GM10266 (cell line): Measurements from ENCODE around the gene MREG.

Experiments used
- DNase-seq: peaks from one replicate; pipeline ENCODE4 v3.0.0; 2012; ENCODE audit errors: extremely low spot score
- TF ChIP-seq, protein P1 (sequence below): IDR thresholded peaks from 2 replicates; pipeline ENCODE4 v1.5.1; 2012; ENCODE audit warnings: mild to moderate bottlenecking, low read depth; ENCODE audit not compliant: control insufficient read depth, insufficient read depth; ENCODE audit errors: missing control alignments

The MREG gene

DNA sequence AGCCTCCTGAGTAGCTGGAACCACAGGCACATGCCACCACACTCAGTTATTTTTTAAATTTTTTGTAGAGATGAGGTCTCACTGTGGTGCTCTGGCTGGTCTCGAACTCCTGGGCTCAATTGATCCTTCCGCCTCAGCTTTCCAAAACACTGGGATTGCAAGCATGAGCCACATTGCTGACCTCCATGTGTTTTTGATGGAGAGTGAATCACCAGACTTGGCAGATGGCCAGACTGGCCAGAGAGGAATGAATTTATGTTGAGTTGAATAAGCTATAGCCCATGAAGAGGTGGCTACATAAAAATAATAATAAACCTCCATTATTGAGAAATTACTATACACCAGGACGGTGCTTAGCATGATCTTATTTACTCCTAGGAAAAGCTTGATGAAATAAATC, 91.5 kb downstream of the MREG start:
- no peak for DNase-seq
- TF ChIP-seq, protein P1, sequence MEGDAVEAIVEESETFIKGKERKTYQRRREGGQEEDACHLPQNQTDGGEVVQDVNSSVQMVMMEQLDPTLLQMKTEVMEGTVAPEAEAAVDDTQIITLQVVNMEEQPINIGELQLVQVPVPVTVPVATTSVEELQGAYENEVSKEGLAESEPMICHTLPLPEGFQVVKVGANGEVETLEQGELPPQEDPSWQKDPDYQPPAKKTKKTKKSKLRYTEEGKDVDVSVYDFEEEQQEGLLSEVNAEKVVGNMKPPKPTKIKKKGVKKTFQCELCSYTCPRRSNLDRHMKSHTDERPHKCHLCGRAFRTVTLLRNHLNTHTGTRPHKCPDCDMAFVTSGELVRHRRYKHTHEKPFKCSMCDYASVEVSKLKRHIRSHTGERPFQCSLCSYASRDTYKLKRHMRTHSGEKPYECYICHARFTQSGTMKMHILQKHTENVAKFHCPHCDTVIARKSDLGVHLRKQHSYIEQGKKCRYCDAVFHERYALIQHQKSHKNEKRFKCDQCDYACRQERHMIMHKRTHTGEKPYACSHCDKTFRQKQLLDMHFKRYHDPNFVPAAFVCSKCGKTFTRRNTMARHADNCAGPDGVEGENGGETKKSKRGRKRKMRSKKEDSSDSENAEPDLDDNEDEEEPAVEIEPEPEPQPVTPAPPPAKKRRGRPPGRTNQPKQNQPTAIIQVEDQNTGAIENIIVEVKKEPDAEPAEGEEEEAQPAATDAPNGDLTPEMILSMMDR = no peak

DNA sequence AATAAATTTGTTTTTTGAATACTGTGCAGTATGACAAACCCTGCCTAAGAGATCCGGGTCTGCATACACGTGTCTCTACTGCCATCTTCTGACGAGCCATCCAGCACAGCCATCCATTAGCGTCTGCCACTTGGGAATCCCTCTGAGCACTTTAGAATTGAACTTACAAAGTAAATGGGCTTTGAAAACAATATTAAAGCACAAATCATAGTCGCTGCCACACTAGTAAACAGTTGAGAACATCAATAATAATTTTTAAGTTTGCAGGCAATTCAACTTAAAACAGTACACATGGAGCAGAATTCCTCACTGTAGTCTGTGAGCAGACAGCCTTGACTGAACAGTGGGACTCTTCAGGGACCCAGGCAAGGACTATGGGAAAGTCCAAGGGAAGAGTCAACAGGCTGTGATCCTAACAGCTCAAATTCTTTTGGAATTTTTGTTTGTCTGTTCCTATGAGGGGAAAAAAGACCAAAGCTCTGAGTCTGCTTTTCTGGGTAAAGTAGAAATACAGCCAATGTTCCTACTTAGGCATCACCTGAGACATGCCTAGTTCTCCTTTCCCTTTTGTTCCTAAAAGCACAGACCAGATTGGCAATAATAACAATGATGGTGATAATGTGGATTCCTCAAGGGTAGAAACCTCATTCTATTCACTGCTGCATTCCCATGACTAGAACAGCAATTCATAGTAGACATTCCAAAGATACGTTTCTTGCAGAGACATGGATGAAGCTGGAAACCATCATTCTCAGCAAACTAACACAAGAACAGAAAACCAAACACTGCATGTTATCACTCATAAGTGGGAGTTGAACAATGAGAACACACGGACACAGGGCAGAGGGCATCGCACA, 92.9 kb downstream of the MREG start:
- peak; percentile 46 for DNase-seq
- TF ChIP-seq, protein P1 = peak; percentile 89

DNA sequence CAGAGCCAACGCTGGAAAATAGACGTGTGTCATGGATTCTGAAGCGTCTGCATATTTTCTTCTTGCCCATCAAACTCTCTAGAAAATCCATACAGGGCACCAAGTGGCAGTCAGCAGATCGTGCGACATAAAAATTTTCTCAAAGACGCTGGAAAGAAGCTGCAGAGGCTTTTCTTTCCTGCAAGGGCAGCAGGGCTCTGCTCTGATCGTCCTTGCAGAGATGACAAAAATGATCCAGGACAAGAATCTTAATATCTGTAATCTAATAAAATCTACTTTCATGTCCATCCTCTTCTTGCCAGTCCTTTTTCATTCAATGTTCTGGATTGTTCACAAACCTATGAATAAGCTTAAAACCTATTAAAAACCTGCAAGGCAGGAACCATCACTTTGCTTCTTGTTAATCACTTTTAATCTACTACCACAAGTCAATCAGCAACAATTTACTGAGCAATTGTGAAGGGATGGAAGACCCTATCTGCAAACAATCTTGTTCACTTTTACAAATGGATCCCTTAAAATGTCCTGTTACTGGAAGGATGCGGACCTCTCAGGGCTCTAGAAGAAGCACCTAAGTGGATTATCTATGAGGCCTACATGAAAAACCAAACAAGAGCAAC, 93.6 kb downstream of the MREG start:
- TF ChIP-seq, protein P1 = no peak
- no peak for DNase-seq

DNA sequence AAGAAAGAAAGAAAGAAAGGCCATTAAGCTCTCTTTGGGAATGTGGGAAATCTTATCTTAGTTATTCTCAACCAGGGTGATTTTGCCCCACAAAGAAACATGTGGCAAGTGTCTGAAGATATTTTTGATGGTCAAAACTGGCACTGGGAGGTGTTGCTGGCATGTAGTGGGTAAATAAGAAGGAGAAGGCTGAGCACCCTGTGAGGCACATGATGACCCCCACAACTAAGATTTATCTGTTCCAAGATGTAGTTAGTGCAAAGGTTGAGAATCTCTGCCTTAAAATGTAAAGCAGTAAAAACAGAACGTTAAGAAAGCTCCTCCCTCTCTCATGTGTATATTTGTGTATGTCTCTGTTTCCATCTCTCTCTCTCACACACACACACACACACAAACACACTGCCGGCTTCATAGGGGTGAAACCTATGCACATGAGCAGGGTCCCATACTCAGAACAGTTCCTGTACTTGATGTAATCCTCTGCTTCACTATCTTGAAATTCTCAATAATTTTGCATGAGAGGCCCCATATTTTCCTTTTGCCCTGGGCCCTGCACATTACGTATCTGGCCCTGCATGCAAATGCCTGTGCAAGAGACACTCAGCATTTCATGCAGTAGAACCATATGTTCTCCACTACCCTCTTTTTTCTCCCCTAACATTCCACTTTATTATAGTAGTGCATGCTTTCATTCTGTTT, 94.3 kb downstream of the MREG start:
- DNase-seq = no peak
- TF ChIP-seq, protein P1 = no peak

DNA sequence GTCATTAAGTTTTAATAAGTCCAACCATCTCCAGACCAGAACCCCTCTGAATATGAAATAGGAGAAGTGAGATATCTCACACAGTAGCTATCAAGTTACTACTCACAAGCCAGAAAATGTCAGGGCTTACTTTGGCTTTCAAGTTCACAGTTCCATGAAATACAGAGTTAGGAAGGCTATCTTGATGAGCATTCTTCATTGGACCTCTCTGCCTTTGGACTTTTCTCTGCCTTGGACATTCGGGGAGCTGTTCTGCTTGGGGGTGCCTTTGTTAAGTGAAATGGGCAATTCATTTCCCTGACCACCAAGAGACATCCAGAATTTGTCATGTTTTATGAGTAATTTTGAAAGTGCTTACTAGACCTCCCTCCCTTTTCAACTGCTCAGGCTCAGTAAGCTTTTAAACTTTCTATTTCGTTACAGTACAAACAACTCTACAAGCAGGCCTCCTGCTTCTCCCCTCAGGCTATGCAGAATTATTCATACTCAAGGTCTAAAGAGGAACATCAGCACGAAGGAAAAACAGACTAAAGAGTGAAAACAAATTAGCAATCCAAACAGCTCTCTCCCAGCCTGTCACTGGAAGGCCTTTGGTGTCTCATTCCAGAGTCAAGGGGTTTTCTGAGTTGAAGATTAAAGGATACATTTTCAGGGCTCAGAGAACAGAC, 95.3 kb downstream of the MREG start:
- TF ChIP-seq, protein P1 = no peak
- DNase-seq = peak; percentile 36

DNA sequence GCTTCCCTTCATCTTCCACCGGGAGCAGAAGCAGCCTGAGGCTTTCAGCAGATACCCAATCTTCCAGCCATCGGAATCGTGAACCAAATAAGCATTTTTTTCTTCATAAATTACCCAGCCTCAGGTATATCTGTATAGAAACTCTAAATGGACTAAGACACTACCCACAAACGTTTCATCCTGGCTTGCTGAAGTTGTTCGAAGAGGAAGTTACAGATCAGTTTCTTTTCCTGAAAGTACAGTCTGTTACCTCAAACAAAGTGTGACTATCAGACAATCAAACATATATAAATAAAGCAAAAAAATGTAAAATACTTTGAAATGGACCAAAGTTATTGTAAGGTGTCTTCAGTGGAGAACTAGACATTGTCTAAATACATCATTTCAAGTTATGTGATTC, 97.9 kb downstream of the MREG start:
- TF ChIP-seq, protein P1 = no peak
- DNase-seq = no peak

DNA sequence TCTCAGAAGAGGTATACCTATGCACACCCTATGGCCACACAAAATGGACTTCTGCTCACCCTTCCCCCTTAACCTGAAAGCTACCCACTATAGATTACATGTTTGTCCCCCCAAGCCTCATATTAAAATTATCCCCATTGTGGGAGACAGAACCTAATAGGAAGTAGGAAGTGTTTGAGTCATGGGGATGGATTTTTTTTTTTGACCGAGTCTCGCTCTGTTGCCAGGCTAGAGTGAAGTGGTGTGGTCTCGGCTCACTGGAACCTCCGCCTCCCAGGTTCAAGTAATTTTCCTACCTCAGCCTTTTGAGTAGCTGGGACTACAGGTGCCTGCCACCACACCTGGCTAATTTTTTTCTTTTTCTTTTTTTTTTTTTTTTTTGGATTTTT, 98.6 kb downstream of the MREG start:
- TF ChIP-seq, protein P1 = no peak
- no peak for DNase-seq
